HG02623 (cell line): ENCODE data around the gene VAT1.
"Not testable (repeated sequence)": the region's sequence is repeated elsewhere in the genome, so short reads cannot be mapped to it uniquely, and the experiment has no call there.

ENCODE experiments used
- ATAC-seq: cut with Tn5 transposase; IDR thresholded peaks from one replicate; pipeline ENCODE4 v1.9.1; 2021; ENCODE audit warnings: moderate library complexity; ENCODE audit not compliant: unreplicated experiment

VAT1 gene

DNA sequence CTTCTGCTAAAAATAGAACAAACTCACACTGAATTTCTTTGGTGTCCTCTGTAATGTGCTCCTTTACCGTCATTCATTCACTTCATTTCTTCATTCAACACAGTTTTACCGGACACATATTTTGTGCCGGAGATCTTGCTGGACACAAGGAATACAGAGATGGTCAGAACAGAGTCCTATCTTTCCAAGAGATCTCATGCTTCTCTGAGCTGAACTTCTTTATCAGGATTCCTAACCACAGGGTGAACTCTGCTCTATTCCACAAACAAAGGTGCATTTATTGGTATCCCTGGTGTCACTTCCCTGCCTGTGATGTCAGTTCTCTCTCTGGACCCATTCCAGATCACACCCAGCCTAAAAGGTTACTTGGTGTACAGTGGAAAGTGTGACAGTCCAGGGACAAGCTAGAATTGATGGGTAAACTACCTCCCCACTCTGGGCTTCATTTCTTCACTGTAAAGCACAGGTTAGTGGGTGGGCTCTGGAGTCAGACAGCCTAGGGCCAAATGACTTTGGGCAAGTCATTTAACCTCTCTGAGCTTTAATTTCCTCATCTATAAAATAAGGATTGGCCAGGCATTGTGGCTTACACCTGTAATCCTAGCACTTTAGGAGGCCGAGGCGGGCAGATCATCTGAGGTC is 11.4 kb downstream of the VAT1 start:
- ATAC-seq: no peak

DNA sequence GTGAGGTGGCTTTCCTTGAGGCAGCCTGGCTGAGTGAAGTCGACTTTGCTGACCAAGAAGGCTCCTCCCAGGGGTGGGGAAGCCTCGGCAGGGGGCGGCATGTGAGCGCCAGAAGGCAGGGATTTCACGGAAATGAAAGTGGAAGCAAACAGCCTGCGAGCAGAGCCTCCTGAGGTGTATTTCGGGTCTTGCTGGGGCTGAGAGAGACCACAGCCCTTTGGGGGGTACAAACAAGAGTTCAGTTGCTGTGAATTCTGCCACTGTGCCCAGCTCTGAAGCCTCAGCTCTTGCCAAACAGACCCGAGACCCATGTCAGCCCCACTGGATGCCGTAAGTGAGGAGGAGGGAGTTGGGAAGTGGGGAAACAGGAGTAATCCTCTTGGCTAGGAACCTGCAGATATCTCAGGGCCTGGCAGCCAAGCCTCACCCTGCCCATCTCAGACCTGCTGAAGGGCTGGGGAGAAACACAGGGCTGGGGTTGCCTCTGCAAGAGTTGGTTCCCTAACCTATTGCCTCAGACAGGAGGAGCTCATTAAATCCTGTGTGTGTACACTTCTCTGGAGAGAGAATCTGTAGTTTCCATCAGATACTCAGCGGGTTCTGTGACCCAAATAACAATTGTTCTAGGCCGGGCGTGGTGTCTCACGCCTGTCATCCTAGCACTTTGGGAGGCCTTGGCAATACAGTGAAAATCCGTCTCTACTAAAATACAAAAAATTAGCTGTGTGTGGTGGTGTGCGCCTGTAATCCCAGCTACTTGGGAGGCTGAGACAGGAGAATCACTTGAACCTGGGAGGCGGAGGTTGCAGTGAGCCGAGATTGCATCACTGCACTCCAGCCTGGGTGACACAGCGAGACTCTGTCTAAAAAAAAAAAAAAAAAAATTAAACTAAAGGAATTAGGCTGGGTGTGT is 15.3 kb downstream of the VAT1 start, which contains the start of gene IFI35:
Gene IFI35, plus strand, starts transcription at position 146 of the 913 bp plus-strand sequence. Its CDS starts 164 bp downstream, at position 310.
- no peak for ATAC-seq

DNA sequence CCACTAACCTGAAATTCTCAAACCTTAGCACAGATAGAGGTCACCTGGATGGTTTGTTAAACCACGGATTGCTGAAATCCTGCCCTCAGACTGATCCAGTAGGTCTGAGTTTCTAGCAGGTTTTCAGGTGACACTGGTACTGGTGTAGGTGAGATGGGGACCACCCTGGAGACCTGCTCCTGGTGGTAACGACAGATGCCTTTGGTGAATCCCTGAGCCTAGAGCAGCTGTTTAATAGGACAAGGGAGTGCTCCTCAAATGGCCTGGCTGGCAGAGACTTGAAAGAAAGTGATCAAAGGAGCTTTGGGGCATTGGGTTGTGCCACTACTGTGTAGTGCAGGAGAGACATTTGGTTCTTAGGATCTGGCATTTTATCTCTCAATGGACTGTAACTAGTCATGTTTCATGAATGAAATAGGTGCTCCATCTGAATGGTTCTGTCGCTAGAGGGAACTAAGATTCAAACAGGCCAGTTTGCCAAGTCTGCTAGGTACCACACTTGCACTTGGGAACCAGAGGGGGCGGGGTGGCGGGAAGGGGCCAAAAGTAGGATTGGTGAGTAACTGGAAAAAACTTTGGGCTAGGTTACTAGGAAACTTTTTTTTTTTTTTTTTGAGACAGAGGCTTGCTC is 18.5 kb downstream of the VAT1 start:
- no peak for ATAC-seq

DNA sequence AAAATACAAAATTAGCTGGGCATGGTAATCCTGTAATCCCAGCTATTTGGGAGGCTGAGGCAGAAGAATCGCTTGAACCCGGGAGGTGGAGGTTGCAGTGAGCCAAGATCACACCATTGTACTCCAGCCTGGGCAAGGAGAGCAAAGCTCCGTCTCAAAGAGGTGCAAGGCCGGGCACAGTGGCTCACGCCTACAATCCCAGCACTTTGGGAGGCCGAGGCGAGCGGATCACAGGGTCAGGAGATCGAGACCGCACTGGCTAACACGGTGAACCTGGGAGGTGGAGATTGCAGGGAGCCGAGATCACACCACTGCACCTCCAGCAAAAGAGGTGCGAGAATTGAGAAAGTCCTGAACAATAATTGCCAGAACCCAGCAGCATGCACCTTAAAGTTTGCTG is 21.3 kb downstream of the VAT1 start:
- not testable (repeated sequence) for ATAC-seq

DNA sequence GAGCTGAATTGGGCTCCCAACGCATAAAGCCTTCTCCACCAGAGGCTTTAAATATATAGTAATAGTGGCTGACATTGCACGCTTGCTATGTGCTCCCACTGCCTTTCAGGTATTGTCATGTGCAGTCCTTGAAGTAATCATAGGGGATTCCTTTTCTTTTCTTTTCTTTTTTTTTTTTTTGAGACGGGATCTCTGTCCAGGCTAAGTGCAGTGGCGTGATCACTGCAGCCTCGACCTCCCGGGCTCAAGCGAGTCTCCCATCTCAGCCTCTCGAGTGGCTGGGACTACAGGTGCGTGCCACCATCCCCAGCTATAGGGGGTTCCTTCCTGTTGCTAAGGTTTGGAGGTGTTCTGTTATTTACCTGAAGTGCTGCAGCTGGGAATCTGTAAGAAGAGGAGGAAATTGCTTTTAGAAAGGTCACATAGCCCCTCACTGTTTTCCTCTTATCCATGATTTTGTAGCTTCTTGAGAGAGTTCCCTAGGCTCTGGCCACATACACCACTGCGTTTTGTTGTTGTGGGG is 23.1 kb downstream of the VAT1 start:
- no peak for ATAC-seq

DNA sequence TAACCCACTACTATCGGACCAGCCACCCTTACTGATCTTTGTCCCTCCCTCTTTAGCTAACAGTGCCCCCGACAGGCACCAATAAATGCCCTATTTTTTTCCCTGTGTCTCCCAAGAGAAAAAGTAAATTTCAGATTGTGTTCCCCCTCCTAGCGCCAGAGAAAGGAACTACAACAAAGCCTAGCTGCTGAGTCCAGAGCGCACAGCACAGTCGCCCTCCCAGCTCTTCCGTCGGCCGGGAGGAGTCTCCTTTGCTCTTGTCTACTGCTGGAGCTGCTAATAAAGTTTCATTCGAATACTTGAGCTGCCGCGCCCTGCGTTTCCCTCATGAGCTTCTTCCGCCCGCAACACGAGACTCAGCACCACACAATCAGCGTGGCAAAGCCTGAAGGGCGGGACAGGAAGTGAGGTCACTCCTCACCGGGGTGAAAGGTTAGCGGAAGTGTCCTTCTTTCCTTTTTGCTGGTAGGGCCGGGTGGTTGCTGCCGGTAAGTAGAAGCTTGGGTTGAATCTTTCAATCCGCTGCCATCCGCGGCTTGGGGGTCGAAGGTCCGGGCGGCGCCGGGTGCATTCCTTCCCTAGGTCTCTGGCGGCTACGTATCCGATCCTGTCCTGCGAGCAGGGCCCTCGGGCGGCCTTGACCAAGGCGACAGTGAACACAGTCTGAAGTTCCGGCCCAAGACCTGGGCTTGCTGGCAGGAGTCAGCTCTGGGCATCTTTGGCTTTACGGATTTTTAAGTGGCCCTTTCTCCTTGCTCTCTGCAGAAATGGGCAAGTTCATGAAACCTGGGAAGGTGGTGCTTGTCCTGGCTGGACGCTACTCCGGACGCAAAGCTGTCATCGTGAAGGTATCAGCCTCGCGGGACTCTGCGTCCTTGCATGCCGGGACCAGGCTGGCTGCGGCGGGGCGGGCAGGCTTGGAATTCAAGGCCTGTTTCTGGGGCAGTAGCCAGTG is 23.9 kb downstream of the VAT1 start, which contains the start of gene RPL27:
Gene RPL27, plus strand, starts transcription at position 436 of the 955 bp plus-strand sequence. Its CDS starts 332 bp downstream, at position 768.
- ATAC-seq: peak; percentile 84

DNA sequence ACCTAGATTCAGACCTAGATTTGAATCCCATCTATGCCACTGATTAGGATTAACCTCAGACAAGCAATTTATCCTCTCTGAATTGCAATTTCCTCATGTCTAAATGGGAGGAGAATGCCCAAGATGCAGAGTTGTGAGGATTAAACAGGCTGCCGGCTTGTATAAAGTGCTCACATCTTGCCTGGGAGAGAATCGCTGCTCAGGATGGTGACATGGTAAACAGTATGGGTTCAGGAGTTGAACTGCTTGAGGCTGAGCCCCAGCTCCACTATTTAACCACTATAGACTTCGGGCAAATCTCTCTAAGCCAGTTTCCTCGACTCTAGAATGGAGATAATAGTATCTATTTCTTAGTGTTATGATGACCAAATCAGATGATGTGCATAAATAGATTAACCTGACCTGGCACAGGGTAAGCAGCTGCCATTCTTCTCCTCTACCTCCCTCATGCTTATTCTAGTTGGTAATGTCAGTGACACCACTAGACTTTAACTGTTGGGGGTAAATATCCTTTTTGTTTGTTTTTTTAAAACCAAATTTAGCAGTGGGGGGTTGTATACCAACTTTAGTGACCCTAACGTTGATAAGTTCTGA is 24.7 kb downstream of the VAT1 start:
- no peak for ATAC-seq

DNA sequence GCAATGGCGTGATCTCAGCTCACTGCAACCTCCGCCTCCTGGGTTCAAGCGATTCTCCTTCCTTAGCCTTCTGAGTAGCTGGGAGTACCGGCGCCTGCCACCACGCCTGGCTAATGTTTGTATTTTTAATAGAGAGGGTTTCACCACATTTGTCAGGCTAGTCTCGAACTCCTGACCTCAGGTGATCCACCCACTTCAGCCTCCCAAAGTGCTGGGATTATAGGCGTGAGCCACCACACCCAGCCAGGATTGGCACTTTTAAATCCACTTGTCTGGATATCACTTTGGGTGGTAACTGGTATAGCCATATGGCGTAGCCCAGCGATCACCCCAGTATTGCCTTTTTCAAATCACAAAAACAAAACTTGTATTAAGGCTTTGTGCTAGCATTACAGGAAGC is 28.3 kb downstream of the VAT1 start:
- ATAC-seq: not testable (repeated sequence)

DNA sequence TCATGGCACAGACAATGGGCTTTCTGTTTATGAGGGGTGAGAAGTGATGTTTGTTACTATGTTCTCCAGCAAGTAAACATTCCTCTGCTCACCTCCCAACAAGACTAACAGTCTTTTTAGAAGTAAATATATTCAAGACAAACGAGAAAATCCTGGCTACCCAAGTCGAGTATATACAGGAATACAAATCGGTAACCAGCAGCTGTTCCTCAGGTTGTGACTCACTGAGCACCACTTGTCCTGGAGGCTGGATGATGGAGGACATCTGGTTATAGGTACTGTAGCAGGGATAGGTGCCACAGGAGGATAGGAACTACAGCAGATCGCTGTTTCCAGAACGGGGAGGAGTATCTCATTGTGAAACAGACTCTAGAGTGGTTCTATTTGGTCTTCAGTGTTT is 29.3 kb downstream of the VAT1 start:
- no peak for ATAC-seq

DNA sequence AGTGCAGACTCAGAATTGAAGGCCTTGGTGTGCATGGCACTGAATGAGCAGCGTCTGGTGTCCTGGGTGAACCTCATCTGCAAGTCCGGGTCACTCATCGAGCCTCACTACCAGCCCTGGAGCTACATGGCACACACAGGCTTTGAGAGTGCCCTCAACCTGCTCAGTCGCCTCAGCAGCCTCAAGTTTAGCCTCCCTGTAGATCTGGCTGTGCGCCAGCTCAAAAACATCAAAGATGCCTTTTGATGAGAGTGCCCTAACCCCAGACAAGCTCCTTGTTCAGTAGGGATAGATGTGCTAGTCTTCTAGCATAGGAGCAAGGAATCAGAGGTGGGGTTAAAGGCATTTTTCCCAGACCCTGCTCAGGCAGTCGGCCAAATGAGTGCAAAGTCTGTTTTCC is 30.7 kb downstream of the VAT1 start:
- ATAC-seq: no peak

DNA sequence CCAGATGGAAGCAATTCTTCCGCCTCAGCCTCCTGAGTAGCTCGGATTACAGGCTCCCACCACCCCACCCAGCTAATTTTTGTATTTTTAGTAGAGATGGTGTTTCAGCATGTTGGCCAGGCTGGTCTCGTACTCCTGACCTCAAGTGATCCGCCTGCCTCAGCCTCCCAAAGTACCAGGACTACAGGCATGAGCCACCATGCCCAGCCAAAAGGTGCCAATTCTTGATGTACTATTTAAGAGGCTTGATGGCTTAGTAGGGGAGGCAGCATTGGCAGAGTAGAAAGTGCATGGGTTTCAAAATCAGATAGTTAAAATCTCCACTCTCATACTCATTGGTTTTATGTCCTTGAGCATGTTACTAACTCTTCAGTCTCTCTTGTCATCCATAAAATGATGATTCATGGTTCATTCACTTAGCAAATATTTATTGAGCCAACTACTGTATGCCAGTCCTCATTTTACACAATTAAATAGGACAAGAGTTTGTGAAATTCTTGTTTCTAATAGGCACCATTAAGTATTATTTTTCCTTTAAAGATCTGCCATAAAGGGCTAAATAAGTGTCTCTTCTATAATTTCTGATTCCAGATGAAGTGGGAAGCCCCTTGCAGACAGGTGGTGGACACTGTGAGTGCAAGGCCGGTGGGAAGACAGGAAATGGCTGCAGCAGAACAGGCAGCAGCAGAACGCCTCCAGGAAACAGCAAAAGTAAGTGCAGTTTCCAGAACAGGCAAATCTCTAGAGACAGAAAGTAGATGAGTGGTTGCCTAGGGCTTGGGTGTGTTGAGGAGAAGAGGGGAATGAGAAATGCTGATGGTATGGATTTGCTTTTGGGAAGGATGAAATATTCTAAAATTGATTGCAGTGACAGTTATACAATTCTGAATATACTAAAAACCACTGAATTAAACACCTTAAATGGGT is 32.2 kb downstream of the VAT1 start:
- ATAC-seq: no peak

DNA sequence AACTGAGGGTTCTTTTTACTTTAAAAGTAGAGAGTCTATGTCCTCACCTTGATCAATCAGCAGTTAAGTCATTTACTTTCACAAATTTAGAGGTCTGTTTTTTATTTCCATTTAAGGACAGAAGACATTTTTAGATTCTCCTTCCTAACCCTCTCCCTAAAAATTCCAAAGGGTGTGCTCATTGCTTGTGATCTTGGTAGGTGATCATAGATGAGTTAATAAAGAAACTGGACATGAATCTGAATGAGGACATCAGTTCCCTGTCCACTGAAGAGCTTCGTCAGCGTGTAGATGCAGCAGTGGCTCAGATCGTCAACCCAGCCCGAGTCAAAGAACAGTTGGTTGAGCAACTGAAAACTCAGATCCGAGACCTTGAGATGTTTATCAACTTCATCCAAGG is 33.0 kb downstream of the VAT1 start:
- no peak for ATAC-seq

DNA sequence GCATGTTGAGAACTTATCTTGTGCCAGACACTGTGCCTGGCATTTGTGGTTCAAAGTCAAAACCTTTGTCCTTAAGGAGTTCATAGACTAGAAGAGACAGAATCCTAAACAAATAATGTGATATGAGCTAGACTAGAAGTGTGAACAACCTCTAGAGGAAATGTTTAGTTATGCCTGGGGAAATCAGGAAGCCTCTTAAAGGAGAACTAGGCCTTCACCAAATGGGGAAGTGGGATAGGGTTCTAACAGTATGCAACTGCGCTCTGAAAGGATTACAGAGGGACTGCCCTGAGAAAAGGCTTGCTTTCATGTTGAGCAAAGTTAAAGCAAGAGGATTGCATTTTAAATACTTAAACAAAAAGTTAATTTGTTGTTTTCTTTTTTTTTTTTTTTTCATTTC is 37.0 kb downstream of the VAT1 start:
- ATAC-seq: no peak

DNA sequence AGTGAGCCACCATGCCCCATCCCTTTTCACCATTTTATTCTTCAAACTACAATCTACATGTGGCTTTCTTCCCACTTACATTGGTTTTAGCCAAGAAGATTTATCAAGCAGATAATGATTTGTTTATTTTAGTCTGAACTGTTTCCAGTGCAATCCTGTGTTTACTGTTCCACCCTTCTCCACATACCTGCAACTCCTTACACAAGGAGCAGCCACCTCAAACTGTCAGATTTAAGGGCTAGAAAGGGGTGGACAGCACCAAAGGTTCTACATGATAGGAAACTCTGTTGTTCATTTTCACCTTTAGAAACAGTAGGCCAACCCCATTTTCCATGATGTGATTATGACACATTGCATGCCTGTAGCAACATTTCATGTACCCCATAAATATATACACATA is 39.9 kb downstream of the VAT1 start:
- ATAC-seq: no peak

DNA sequence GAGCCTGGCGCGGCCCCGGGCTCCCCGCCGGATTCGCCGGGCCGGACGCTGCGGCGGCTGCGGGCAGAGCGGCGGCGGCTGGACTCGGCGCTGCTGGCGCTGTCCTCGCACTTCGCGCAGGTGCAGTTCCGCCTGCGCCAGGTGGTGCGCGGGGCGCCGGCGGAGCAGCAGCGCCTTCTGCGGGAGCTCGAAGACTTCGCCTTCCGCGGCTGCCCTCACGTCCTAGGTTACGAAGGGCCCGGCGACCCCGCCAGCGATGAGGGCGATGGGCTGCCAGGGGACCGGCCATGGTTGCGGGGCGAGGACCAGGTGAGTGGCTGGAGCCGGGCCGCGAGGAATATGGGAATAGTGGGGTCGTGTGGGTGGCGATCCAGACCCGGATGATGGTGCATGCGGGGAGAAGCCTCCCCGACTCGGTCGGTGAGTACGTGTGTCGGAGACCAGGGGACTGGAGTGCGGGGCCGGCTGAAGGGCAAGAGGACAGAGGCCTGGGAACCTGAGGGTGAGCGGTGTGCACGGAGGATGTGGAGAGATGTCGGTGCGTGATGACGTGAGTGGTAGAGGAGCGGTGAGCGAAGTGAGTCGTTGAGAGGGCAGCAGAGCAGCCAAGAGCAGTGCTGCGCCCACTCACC is 41.3 kb downstream of the VAT1 start:
- peak; percentile 29 for ATAC-seq

DNA sequence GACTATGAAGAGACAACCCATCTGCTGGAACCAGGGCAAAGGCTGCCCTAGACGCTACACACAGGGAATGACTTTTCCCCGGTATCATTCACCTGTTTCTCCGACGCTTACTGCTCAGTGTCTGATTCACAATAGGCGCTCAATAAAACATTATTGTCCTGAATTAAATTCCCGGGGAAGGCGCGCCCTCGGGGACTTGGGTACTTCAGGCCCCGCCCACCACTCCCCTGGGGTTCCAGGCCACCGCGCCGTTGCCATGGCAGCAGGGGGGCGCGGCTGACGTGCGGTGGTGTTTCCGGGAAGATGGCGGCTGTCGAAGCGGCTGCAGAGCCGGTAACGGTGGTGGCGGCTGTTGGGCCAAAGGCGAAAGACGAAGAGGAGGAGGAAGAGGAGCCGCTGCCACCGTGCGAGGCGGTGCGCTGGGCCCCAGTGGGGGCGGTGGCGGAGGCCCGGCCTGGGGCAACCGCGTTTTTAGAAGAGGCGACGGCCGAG is 41.9 kb downstream of the VAT1 start, which contains the start of gene RUNDC1:
Gene RUNDC1, plus strand, starts transcription at position 292 of the 492 bp plus-strand sequence. Its CDS starts 12 bp downstream, at position 304.
- ATAC-seq: peak; percentile 64

DNA sequence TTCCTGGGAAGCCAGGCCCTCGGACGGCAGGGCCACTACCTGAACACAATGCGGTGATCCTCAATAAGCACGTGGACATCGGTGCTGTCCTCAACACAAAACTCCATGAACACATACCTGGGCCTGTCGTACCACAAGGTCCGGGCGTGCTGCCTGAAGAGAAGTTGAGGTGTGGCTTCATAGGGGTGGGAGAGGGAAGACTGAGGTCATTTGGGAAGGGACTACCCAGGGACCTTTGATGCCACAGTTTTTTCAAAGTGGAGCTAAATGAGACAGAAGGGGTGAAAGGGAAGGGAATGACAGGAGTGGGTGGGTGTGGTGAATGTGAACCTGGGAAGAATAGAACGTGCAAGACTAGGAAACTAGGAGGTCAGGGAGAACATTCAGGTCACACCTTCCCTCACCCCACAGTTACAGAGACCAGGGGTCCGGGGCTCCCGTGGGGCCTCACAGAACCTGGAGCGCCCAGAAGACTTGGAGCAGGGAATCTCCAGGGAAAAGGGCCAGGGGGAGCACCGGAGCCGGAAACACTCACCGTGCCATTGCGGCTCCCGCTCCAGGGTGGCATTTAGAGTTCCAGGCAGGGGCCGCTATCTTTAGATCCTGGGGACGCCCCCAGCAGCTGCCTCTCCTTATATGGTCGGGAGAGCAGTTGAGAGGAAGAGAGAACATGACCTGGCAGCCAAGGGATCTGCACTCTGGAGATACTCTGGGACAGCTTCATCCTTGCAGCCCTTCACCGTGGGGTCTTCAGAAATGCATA is 42.5 kb downstream of the VAT1 start, which contains the start of gene PTGES3L:
Gene PTGES3L, minus strand, starts transcription at position 570 of the 763 bp plus-strand sequence. Its CDS starts 27 bp downstream, at position 543.
- no peak for ATAC-seq
